ENCODE data around the gene YTHDF1.

YTHDF1 gene

DNA sequence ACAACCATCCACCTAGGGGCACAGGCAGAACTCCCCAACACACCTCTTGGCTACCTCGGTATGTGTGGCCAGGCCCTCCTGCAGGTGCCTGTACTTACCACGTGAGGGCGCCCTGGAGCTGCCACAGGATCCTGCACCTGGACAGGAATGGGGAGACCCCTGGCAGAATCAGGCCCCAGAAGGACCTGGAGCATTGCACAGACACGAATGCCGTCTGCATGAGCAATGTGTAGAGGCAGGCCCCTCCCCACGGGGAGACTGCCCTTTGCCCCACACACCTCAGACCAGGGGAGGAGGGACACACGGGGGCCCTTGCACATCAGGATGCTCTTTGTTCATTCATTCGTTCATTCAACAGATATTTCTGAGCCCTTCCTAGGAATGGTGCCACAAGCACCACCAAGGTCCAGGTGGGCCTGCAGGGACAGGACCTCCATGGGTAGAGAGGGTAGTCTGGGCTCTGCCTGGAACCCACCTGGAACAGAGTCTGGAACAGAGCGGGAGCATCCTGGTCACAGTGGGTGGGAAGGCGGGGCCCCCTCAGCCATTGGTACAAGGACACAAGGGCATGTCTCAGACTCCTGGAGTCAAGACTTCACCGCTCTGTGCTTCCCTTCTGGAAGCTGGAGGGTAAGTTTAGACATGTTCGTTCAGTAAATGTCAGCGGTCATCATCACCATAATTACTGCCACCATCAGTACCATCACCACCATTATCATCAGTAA, 32.3 kb downstream of the YTHDF1 start:
- no peak for DNase-seq

DNA sequence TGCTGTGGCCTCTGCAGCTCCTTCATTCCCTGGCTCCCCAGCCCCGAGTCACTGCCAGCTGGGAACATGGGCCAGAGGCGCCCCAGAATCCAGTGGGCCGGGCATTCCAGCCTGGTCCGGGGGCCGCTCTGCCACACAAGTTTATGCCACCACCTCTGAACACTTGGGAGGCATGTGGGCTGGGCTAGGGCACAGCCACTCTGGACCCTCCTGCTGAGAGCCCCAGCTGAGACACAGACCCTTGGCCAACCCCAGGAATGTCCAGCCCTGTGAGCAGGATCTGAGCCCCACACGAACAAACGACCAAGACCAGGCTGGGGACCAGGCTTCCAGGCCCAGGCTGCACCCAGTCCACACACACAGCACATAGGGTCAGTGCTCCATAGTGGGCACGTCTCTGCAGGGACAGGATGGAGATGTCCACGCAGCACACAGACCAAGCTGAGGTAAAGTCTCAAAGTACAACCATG, 33.0 kb downstream of the YTHDF1 start:
- DNase-seq = no peak

DNA sequence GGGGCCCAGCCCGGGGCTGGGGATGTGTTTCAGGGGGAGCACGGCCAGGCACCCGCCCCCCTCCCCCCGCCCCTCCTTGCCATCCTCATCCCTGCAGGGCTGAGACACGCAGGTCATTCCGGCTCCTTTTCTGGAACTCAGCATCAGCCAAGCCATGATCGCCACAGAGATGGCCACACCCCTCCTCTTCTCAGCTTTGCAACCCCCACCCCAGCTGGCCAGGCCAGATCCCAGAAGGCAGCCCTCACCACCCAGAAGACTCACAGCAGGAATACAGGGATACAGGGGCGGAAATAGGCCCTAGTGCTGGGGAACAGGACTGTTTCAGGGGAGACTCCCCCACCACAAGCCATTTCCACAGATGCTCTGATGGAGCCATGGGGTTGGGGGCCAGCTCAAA, 33.5 kb downstream of the YTHDF1 start:
- DNase-seq = no peak

DNA sequence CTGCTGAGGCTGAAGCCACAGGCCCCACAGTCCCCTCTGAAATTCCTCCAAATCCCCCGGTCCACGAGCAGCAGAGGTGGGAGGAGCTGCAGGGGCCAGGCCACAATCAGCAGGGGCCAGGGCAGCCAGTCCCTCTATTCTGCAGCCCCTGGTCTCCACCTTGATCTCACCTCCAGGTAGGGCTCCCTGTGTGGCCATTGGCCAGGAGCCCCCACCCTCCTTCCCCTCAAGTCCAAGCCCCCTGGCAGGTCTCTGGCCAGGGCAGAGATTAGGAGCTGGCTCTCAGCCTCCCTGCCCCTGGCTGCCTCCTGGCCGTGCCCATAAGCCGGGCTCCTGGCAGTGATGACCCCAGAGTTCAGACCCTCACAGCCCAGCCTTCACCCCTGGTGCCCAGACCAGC, 34.7 kb downstream of the YTHDF1 start:
- no peak for DNase-seq

DNA sequence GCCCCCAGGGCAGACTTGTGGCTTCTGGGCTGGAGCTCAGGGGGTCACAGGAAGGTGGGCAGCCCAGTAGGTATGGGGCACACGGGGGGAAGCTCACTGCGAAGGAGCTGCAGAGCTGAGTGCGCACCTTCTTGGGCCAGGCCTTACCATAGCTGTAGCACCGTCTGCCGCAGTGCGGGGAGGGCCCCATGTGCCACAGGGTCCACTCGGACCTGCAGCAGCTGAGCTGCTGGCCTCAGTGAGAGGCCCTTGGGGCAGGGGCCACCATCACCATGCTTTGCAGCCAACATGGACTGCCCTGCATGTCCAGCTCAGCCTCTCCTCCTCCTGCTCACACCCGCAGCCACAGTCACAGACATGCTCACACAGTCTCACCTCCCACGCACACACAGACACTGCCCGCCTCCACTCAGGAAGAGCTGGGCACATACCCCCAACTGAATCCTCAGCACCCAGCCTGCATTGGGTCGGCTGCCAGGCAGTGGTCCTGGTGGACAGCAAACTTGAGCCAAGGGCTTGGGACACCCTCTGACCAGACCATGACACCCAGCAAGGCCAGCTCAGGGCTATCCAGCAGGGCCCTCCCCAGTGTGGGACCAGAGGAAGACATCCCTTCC, 35.3 kb downstream of the YTHDF1 start:
- DNase-seq = no peak

DNA sequence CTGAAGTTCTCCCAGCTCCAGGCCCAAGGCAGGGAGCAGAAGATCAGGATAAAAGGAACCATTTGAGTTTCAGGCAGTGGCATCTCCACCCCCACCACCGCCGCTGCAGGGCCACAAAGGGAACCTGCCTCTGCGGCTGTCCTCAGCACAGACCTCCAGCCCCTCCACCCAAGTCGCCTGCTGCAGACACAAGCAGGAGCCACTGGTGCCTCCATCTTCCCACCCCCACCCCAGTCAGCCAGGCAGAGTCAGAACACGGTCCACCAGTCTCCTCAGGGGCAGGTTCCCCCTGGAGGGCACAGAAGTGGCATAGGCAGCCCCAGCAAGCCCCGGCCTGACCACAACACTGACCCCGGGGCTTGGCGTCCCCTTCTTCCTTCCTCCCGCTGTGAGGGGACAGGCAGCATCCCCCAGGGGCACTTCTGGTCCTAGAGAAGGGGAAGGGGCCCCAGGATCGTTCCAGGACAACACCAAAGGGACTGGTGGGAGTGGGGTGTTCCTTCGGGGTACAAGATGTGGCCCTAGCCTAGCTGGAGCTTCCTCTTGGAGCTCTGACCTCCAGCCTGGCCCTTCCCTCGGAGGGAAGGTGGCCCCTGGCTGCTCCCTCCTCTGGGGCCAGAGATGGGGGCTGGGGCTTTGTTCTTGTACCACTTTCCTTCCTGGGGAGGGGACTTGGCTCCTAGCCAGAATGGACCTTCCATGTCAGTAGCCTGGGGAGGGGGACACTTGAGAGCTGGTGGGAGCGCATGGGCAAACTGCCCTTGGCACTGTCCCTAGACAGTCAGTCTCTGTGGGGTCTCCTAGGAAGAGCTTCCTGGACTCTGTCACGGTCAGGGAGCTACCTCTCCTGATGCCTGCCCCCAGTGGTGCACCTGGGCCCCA, 36.0 kb downstream of the YTHDF1 start:
- no peak for DNase-seq

DNA sequence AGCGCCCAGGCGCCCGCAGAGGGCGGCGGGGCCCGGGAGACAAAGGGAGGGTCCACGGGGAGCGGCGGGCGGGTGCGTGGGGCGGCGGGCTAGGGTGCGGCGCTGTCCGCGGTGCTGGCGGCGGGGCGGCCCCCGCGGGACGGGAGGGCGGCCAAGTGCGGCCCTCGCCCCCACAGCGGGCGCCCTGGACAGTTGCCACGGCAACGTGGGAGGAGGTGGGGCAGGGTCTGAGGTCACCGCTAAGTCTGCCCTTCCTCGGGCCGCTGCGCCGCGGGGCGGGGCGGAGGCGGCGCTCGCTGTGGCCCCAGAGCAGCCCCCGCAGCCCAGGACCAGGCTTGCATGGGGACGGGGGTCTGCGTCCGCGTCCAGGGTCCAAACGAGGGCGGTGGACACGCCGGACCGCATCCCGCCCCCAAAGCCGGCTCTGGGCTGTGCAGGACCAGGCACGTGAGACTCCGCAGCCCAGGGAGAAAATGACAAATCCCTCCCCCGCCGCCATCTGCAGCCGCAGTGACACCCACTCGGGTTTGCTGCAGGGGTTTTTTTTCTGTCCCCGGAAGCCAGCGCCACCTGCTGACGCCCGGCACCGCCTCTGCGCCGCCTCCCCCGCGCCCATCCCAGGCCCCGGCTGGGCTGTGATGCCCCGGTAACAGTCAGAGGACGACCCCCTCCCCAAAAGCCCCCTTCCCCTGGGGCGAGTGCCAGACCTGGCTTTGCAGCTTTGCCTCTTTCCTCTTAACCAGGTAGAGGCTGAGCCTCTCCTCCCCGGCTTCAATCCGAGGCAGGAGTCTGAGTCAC, 36.8 kb downstream of the YTHDF1 start:
- peak; percentile 50 for DNase-seq

DNA sequence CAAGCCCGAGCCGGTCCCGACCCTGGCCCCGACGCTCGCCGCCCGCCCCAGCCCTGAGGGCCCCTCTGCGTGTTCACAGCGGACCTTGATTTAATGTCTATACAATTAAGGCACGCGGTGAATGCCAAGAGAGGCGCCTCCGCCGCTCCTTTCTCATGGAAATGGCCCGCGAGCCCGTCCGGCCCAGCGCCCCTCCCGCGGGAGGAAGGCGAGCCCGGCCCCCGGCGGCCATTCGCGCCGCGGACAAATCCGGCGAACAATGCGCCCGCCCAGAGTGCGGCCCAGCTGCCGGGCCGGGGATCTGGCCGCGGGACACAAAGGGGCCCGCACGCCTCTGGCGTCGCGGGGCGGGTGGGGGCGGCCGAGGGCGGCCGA, 37.5 kb downstream of the YTHDF1 start:
- no peak for DNase-seq

DNA sequence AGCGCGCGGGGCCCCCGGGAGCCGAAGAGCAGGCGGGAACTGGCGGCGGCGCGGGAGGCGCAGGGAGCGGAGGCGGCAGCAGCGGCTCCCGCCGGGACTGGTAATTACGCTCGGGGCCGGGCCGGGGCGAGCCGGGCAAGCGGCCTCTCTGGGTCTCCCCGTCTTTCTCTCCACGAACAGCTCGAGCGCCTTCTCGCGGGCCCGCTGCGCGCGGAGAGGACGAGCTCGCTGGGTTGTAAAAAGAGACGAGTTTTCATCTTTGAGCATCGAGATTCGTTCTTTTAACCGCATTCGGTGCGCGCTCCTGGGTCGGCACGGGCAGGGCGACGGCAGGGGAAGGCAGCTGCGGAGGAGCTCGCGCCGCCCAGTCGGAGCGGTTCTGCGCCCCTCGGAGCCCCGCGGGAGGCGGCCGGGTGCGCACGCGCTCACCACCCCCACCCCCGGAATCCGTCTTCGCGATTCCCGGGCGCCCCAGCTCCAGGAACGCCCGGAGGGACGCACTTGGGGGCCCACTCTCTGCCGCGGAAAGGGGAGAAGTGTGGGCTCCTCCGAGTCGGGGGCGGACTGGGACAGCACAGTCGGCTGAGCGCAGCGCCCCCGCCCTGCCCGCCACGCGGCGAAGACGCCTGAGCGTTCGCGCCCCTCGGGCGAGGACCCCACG, 38.0 kb downstream of the YTHDF1 start:
- DNase-seq = no peak

DNA sequence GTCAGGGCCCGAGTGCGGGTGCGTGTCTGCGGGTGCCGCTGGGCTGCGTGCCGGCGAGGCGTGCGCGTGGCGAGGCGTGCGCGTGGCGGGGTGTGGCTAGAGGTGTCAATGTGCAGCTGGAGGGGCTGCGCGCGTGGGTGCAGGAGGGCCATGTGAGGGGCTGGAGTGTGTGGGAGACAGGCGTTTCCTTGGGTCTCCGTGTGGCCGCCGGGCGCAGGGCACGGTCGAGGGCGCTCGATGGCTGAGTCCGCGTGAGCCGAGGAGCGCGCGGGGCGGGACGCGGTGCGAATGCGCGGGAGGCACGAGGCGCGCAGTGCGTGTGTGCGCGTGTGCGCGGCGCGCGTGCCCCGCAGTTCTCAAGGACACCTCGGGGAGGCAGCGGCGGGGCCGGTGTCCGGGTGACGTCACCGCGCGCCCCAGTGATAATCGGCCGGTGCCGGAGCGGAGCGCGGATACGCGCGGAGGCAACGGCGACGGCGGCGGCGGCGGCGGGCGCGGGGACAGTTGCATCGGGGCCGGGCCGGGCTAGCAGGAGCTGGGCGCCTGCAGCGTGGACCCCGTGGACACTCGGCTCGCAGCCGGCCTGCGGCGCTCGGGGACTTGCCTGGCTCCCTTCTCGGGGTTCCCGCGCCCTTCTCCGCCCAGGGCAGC, 38.7 kb downstream of the YTHDF1 start:
- DNase-seq = no peak

DNA sequence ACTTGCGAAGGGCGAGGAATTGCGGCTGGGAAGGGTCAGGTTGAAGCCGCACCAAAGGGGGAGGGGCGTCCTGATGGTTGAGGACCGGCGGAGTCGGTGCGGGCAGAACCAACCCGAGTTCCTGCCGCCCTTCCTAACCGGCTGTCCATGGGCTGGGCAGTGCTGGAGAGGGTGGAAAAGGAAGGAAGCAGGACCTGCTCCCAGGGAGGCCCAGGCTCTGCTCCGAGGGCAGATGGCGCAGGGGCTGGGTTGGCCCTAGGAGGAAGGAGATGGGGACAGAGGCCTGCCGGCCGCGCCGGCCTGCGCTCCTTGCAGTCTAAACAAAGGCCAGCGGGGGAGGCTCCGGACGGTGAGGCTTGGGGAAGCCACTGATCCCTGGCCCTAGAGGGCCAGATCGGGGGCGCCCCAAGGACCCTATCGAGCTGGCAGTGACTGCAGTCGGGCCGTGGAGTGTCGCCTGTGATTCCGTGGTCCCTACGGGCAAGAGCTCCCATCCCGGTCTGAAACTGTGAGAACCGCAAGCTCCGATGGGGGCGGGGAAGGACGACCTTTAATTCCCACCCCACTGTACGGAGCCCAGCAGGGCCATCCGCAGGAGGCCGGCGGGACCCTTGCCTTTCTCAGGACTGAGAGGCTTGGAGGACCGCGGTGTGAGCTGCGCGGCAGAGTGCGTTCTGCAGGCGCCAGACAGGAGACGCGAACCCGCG, 39.4 kb downstream of the YTHDF1 start:
- no peak for DNase-seq

DNA sequence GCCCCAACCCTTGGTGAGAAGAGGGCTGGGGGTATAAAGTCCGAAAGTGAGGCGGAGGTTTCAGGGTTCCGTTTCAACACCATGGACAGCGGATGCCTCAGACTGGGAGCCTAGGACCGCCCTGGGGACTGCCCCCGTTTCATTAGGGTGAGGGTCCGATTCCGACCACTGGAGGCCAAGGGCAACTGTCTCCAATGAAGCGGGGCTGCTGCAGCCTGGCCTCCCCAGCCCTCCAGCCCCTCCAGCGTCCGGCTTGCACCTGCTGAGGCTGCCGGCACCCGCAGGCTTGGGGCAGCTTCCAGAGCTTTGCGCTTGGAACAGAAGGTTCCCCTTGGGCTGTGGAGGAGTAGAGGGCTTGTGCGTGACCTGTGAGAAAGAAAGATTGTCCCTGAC, 39.9 kb downstream of the YTHDF1 start:
- no peak for DNase-seq

DNA sequence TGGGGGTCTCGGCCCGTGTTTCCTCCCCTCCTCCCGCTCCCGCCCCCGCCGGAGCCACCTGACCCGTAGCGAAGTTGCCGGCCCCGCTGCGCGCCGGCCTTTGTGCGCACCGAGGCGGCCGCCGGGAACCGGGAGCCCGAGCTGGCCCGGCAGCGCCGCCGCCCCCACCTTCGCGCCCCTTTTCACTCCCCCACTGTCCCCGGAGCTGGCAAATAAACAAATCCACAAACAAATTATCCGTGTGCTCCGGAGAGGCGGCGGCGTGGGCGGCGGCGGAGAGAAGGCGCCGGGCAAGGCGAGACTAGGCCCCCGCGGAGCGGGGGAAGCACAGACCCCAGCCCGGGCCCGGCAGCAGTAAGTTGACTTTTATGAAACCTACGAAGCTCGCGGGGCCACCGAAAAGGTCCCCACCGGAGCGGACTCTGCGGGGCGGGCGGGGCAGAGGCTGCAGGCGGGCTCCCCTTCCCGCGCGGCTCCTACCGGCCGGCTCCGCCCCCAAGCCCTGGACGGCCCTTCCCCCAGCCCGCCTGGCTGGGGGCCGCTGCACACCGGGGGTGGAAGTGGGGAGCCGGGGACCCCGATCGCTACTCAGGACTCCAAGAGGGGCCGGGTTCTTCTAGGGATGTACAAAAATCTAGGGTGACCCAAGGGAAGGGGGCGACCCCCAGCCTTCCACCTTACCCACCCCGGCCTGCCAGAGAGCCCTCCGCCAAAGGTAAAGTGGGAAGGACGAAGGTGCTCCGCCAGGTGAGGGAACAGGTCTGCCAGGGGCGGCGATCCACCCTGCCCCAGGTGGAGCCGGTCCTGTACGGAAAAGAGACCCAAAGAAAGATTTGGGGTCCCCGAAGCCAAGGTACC, 40.7 kb downstream of the YTHDF1 start:
- no peak for DNase-seq

DNA sequence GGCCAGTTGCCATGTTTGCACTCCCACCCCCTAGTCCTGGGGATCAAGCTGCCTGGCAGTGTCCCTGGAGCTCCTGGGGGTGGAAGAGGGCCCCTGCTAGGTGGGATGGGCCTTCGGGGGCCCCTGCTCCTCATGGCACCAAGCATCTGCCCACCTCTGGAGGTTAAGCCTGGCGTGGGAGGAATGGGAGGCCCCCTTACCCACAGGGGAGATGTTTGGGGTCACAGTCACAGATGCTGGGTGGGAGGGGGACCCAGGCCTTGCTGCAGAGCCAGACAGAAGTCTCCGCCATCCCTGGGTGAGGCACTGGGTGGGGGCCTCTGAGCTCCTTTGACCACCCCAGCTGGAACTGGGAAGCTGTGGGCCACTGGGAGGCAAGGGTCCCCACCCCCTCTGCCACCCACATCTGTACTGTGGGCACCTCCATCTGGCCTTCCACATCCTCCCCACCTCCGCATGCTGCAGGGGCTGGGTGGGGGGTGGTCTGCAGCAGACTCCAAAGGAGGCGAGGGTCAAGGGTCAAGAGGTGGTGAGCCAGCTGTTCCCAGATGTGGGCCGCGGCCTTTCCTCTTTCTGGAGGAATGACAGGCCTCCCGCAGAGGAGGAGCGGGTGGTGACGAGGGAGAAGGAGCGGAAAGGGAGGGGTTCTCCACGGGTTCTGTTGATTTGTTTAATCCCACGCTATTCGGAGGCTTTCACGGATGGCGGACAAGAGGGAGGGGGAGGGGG, 41.5 kb downstream of the YTHDF1 start:
- DNase-seq = no peak

DNA sequence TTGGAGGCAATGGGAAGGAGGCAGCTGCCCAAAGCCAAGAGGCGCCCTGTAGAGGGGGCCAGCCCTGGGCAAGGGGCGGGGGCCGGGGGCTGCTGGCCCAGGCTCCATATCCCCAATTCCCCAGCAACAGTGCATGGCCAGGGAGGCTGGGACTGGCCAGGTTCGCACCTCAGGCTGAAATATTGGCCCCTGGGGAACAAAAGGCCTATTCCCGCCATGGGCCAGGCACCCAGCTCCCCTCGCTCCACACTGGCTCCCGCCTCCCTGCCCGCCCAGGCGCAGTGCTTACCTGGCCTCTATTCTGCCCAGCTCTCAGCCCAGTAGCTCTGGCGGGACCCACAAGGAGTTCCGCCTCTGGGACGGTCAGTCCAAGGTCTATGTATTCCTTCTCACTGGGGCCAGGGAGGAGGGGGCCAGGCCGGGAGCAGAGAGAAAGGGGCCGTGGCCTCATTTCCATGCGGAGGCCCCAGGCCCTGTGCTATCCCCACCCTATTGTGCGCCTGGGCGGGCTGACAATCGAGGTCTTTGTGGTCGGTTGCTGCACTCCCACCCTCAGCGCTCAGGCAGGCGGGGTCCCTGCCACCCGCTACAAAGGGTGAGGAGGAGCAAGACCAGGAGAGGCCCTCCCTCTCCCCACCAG, 42.3 kb downstream of the YTHDF1 start:
- DNase-seq = no peak

DNA sequence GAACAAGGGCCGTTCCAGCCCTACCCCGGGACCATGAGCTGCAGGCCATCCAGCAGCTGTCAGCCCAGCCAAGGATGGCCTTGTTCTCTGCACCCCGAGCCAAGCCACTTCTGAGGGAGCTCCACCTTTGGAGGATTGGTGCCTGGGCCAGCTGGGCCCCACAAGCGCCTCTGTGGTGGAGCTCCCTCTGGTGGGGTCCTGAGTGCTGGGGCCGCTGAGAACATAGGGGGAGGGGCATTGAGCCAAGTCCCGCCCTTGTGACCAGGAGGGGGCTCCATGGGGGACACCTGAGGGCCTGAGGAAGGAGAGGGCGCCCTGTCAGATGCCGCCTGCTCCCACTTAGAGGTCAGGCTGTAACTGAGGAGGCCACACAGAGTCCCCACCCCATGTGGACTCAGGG, 43.2 kb downstream of the YTHDF1 start:
- DNase-seq = no peak

DNA sequence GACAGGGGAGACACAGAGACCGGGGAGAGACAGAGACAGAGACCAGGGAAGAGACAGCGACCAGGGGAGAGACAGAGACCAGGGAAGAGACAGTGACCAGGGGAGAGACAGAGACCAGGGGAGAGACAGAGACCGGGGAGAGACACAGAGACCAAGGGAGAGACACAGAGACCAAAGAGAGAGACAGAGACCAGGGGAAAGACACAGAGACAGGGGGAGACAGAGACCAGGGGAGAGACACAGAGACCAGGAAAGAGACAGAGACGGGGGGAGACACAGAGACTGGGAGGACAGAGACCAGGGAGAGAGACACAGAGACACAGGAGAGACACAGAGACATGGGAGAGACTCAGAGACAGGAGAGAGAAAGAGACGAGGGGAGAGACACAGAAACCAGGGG, 43.9 kb downstream of the YTHDF1 start:
- DNase-seq = no peak

DNA sequence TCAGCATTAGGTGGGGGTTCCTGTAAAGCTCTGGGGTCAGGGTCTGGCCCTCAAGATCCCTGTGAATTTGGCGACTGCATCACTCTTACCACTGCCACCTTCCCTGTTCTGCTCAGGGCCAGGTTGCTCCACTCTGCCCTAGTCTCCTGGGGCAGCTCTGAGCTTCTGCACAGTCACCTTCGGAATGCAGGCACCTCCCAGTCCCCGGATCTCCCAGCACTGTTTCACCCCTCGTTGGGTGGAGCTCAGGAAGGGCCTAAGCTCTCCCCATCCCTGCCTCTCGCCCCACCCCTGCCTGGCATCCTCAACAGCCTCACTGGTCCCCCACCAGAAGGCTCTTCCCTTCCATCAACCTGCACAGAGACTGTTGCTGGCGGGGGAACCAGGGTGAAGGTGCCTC, 46.2 kb downstream of the YTHDF1 start:
- no peak for DNase-seq

DNA sequence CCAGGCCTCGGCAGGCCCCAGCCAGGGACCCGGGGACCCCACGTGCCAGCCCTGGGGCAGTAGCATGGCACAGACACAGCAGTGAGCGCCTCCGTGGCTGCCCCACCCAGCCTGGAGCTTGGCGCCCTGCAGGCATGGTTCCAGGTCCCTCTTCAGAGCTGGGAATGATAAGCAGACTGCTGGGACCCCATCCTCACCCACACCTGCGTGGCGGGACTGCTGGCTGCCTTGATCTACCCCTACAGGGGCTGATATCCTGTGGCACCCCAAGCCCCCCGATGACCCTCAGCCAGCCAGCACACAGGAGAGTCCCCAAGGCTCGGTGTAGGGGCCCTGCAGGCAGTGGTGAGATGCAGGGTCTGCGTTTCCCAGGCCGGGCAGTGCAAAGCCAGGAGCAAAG, 47.1 kb downstream of the YTHDF1 start:
- DNase-seq = no peak
